Glutamatergic neuron (in vitro differentiated cells): Measurements from ENCODE around the gene PPP4R3A. TPM values are rescaled to one million over a fixed set of nuclear protein-coding genes. Genes with fewer than 3 reads are reported as not detected.

Source experiments
- DNase-seq: peaks from one replicate; pipeline ENCODE4 v3.0.0; 2022
- H3K27ac Mint-ChIP-seq: one replicate; pipeline ENCODE4 v1.8.0; 2020; ENCODE audit warnings: mild to moderate bottlenecking, mixed read lengths, inconsistent platforms; ENCODE audit not compliant: unreplicated experiment
- H3K27me3 Mint-ChIP-seq: one replicate; pipeline ENCODE4 v1.8.0; 2020; ENCODE audit warnings: mild to moderate bottlenecking, moderate library complexity, mixed read lengths, inconsistent platforms; ENCODE audit not compliant: unreplicated experiment
- H3K36me3 Mint-ChIP-seq: one replicate; pipeline ENCODE4 v1.8.0; 2020; ENCODE audit warnings: mild to moderate bottlenecking, mixed read lengths, inconsistent platforms; ENCODE audit not compliant: unreplicated experiment
- H3K4me1 Mint-ChIP-seq: one replicate; pipeline ENCODE4 v1.8.0; 2020; ENCODE audit warnings: mild to moderate bottlenecking, low read depth, mixed read lengths, inconsistent platforms; ENCODE audit not compliant: unreplicated experiment
- H3K4me3 Mint-ChIP-seq: one replicate; pipeline ENCODE4 v1.8.0; 2020; ENCODE audit warnings: mild to moderate bottlenecking, mixed read lengths, inconsistent platforms; ENCODE audit not compliant: unreplicated experiment
- H3K9me3 Mint-ChIP-seq: one replicate; pipeline ENCODE4 v1.8.0; 2020; ENCODE audit warnings: mild to moderate bottlenecking, moderate library complexity, mixed read lengths, inconsistent platforms; ENCODE audit not compliant: unreplicated experiment
- total RNA-seq: library from RNA; stranded (reverse); fragmentation: NEBNext Ultra II Directional; extraction: Animal tissue kit (Norgen Biotek cat#: 25700); gene quantifications from one replicate; pipeline ENCODE4 v1.2.1, GENCODE V29; 2021; ENCODE audit not compliant: unreplicated experiment
- TF ChIP-seq, protein P1 (sequence below): fragments of 200-600 bp; sonication (generic); IDR thresholded peaks from one replicate; pipeline ENCODE4 v1.5.0; 2021; ENCODE audit not compliant: partially characterized antibody, unreplicated experiment

PPP4R3A gene
- total RNA-seq, 1 donor from 2014 or later, result 99.4 TPM

DNA sequence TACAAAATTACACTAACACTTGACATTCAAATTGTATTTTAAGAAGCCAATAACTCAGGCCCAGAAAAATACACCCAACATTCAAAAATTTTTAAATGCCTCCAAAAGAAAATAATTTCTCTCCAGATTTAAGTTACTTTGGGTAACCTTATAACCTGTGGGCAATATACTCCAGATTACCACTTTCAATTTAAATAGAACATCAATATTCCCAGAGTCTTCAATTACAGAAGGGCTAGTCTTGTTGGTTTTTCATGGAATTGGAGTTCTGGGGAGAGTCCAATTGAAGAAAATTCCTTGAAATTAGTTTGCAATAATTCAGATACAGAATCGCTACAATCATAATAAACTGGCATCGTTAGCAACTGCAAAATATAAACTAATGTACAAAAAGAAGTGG is 2.0 kb downstream of the PPP4R3A start:
- H3K9me3 Mint-ChIP-seq, result peaks cover 11% of the 10 kb centered on the region
- no peak for DNase-seq
- peaks cover 6% of the 10 kb centered on the region for H3K27me3 Mint-ChIP-seq
- H3K4me3 Mint-ChIP-seq, result peak overlapping the region; percentile 98
- no peaks in the 10 kb centered on the region for H3K4me1 Mint-ChIP-seq
- peak overlapping the region; percentile 86 for H3K27ac Mint-ChIP-seq
- no peaks in the 10 kb centered on the region for H3K36me3 Mint-ChIP-seq
- TF ChIP-seq, protein P1, sequence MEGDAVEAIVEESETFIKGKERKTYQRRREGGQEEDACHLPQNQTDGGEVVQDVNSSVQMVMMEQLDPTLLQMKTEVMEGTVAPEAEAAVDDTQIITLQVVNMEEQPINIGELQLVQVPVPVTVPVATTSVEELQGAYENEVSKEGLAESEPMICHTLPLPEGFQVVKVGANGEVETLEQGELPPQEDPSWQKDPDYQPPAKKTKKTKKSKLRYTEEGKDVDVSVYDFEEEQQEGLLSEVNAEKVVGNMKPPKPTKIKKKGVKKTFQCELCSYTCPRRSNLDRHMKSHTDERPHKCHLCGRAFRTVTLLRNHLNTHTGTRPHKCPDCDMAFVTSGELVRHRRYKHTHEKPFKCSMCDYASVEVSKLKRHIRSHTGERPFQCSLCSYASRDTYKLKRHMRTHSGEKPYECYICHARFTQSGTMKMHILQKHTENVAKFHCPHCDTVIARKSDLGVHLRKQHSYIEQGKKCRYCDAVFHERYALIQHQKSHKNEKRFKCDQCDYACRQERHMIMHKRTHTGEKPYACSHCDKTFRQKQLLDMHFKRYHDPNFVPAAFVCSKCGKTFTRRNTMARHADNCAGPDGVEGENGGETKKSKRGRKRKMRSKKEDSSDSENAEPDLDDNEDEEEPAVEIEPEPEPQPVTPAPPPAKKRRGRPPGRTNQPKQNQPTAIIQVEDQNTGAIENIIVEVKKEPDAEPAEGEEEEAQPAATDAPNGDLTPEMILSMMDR, result no peak

GRCh38 chr14:91506226-91506625 is 3.9 kb downstream of the PPP4R3A start:
- Mint-ChIP-seq H3K36me3 (no peaks in the 10 kb centered on the region), H3K27ac (no peak overlapping the region), H3K27me3 (peaks cover 5% of the 10 kb centered on the region), H3K4me1 (no peaks in the 10 kb centered on the region), H3K9me3 (peaks cover 11% of the 10 kb centered on the region), H3K4me3 (no peak overlapping the region)
- DNase-seq, result no peak
- TF ChIP-seq, protein P1, result no peak

DNA sequence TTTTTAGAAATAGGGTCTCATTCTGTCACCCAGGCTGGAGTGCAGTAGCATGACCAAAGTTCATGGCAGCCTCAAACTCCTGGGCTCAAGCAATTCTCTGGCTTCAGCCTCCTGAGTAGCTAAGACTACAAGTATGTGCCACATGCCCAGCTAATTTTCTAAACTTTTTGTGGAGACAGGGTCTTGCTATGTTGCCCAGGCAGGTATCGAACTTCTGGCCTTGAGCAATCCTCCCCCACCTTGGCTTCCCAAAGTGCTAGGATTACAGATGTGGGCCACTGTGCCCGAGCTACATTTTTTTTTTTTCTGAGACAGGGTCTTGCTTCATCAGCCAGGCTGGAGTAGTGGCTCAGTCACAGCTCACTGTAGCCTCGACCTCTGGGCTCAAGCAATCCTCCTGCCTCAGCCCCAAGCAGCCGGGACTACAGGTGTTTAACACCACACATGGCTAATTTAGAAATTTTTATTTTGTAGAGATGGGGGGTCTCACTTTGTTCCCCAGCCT is 7.1 kb downstream of the PPP4R3A start:
- DNase-seq, result no peak
- Mint-ChIP-seq H3K4me3 (no peak overlapping the region), H3K4me1 (no peaks in the 10 kb centered on the region), H3K9me3 (no peaks in the 10 kb centered on the region), H3K27ac (no peak overlapping the region), H3K27me3 (peaks cover 2% of the 10 kb centered on the region), H3K36me3 (no peaks in the 10 kb centered on the region)
- TF ChIP-seq, protein P1, result no peak

GRCh38 chr14:91501951-91502930 is 7.9 kb downstream of the PPP4R3A start:
- no peak overlapping the region for H3K27ac Mint-ChIP-seq
- no peaks in the 10 kb centered on the region for H3K9me3 Mint-ChIP-seq
- no peak overlapping the region for H3K4me3 Mint-ChIP-seq
- no peak for DNase-seq
- no peaks in the 10 kb centered on the region for H3K36me3 Mint-ChIP-seq
- peaks cover 3% of the 10 kb centered on the region for H3K27me3 Mint-ChIP-seq
- H3K4me1 Mint-ChIP-seq, result peaks cover 5% of the 10 kb centered on the region
- TF ChIP-seq, protein P1, result no peak

- peaks cover 12% of the 10 kb centered on the region for H3K4me1 Mint-ChIP-seq
- DNase-seq, result no peak
- H3K36me3 Mint-ChIP-seq, result no peaks in the 10 kb centered on the region
- TF ChIP-seq, protein P1, result no peak
- H3K9me3 Mint-ChIP-seq, result no peaks in the 10 kb centered on the region
- peaks cover 4% of the 10 kb centered on the region for H3K27me3 Mint-ChIP-seq
- no peak overlapping the region for H3K4me3 Mint-ChIP-seq
- no peak overlapping the region for H3K27ac Mint-ChIP-seq
Observed at GRCh38 chr14:91501348-91501747, 8.8 kb downstream of the PPP4R3A start.
